ENCODE measurements around the gene RTCB.

Gene RTCB

GRCh38 chr22:32411829-32412592 is at the start of gene RTCB:
RTCB (minus strand) TSS chr22:32412247; CDS start chr22:32412156, 91 bp downstream.
- TF ChIP-seq USF1 (IDR thresholded peaks at IDR 0.05) (no peak), ZBTB7A (IDR thresholded peaks at IDR 0.05; ENCODE audit: low read depth) (no peak), YY1 (IDR thresholded peaks at IDR 0.05; ENCODE audit: low read depth) (peak; percentile 39; the same call in 1 of the 2 replicates), EGR1 (IDR thresholded peaks at IDR 0.05) (no peak), TEAD4 (IDR thresholded peaks at IDR 0.05) (no peak), MAX (IDR thresholded peaks at IDR 0.05) (peak; percentile 44; the same call in 1 of the 2 replicates), RAD21 (IDR thresholded peaks at IDR 0.05; ENCODE audit: low read depth) (no peak), EP300 (IDR thresholded peaks at IDR 0.05; ENCODE audit: borderline replicate concordance) (no peak), TAF1 (IDR thresholded peaks at IDR 0.05; ENCODE audit: low read depth) (peak; percentile 76), FOXM1 (IDR thresholded peaks at IDR 0.05; ENCODE audit: borderline replicate concordance, low read depth) (no peak), REST (IDR thresholded peaks at IDR 0.05; ENCODE audit: low read depth) (no peak), TCF12 (IDR thresholded peaks at IDR 0.05; ENCODE audit: low read depth) (0 out of 2 replicates have a peak, but pooled peaks have one; percentile 19), CEBPB (IDR thresholded peaks at IDR 0.05) (no peak), NFIC (IDR thresholded peaks at IDR 0.05) (no peak), CREB1 (IDR thresholded peaks at IDR 0.05; ENCODE audit: low read depth) (no peak)

GRCh38 chr22:32457031-32457430 is 45.0 kb upstream of the RTCB start:
- TF ChIP-seq RAD21 (IDR thresholded peaks at IDR 0.05; ENCODE audit: low read depth) (no peak), EP300 (IDR thresholded peaks at IDR 0.05; ENCODE audit: borderline replicate concordance) (no peak), YY1 (IDR thresholded peaks at IDR 0.05; ENCODE audit: low read depth) (no peak), FOXM1 (IDR thresholded peaks at IDR 0.05; ENCODE audit: borderline replicate concordance, low read depth) (no peak), TEAD4 (IDR thresholded peaks at IDR 0.05) (no peak), TAF1 (IDR thresholded peaks at IDR 0.05; ENCODE audit: low read depth) (no peak), REST (IDR thresholded peaks at IDR 0.05; ENCODE audit: low read depth) (no peak), CEBPB (IDR thresholded peaks at IDR 0.05) (no peak), TCF12 (IDR thresholded peaks at IDR 0.05; ENCODE audit: low read depth) (no peak), ZBTB7A (IDR thresholded peaks at IDR 0.05; ENCODE audit: low read depth) (no peak), USF1 (IDR thresholded peaks at IDR 0.05) (no peak)

GRCh38 chr22:32448980-32449379 is 36.9 kb upstream of the RTCB start:
- TF ChIP-seq YY1 (IDR thresholded peaks at IDR 0.05; ENCODE audit: low read depth), result no peak
- TF ChIP-seq EGR1 (IDR thresholded peaks at IDR 0.05), result no peak

GRCh38 chr22:32446321-32446720 is 34.3 kb upstream of the RTCB start:
- TF ChIP-seq CEBPB (IDR thresholded peaks at IDR 0.05) (no peak), EGR1 (IDR thresholded peaks at IDR 0.05) (no peak)

- TF ChIP-seq USF1 (IDR thresholded peaks at IDR 0.05) (no peak), EGR1 (IDR thresholded peaks at IDR 0.05) (no peak), CEBPB (IDR thresholded peaks at IDR 0.05) (no peak), FOXM1 (IDR thresholded peaks at IDR 0.05; ENCODE audit: borderline replicate concordance, low read depth) (no peak), RAD21 (IDR thresholded peaks at IDR 0.05; ENCODE audit: low read depth) (peak; percentile 29; the same call in 1 of the 2 replicates), TAF1 (IDR thresholded peaks at IDR 0.05; ENCODE audit: low read depth) (no peak), EP300 (IDR thresholded peaks at IDR 0.05; ENCODE audit: borderline replicate concordance) (no peak), TCF12 (IDR thresholded peaks at IDR 0.05; ENCODE audit: low read depth) (no peak), REST (IDR thresholded peaks at IDR 0.05; ENCODE audit: low read depth) (no peak)
Observed at GRCh38 chr22:32444068-32444467, 32.0 kb upstream of the RTCB start.
